Measurements from ENCODE around the gene SIL1.

SIL1 gene

GRCh38 chr5:138901716-138902115 is 296.5 kb downstream of the SIL1 start:
- H3K27me3 ChIP-seq (ENCODE audit: control insufficient read depth, low read length) = no peaks in the 10 kb centered on the region
- no peak overlapping the region for H3K4me2 ChIP-seq (ENCODE audit: low read length)
- H3F3A ChIP-seq (ENCODE audit: control insufficient read depth, insufficient read depth) = no peaks in the 10 kb centered on the region
- H3K36me3 ChIP-seq (ENCODE audit: control insufficient read depth, low read length) = no peaks in the 10 kb centered on the region
- no peak overlapping the region for H3K4me3 ChIP-seq (ENCODE audit: low read length)
- no peaks in the 10 kb centered on the region for H3K9me2 ChIP-seq (replicated peaks; ENCODE audit: control insufficient read depth, low read length)
- no peak for TF ChIP-seq CTCF (IDR thresholded peaks at IDR 0.05; ENCODE audit: low read depth, low read length, poor library complexity, severe bottlenecking)
- TF ChIP-seq EZH2phosphoT487 (IDR thresholded peaks at IDR 0.05; ENCODE audit: borderline replicate concordance, low read length) = no peak
- H3K4me1 ChIP-seq (ENCODE audit: control insufficient read depth, low read length) = no peaks in the 10 kb centered on the region
- H4K20me1 ChIP-seq (ENCODE audit: control insufficient read depth, insufficient read depth, low read depth, low read length) = no peaks in the 10 kb centered on the region
- H3K79me2 ChIP-seq (ENCODE audit: control insufficient read depth, low read length) = no peaks in the 10 kb centered on the region
- no peak overlapping the region for H3K27ac ChIP-seq (ENCODE audit: low read depth, low read length)
- no peaks in the 10 kb centered on the region for H3K9me3 ChIP-seq (ENCODE audit: control insufficient read depth, insufficient read depth, low read length)

GRCh38 chr5:138900281-138900965 is 297.7 kb downstream of the SIL1 start:
- no peak overlapping the region for H3K27ac ChIP-seq (ENCODE audit: low read depth, low read length)
- H3K27me3 ChIP-seq (ENCODE audit: control insufficient read depth, low read length) = no peaks in the 10 kb centered on the region
- TF ChIP-seq CTCF (IDR thresholded peaks at IDR 0.05; ENCODE audit: low read depth, low read length, poor library complexity, severe bottlenecking) (no peak), EZH2phosphoT487 (IDR thresholded peaks at IDR 0.05; ENCODE audit: borderline replicate concordance, low read length) (no peak)
- no peaks in the 10 kb centered on the region for H3K9me3 ChIP-seq (ENCODE audit: control insufficient read depth, insufficient read depth, low read length)
- H3K4me2 ChIP-seq (ENCODE audit: low read length) = no peak overlapping the region
- H4K20me1 ChIP-seq (ENCODE audit: control insufficient read depth, insufficient read depth, low read depth, low read length) = no peaks in the 10 kb centered on the region
- no peaks in the 10 kb centered on the region for H3K4me1 ChIP-seq (ENCODE audit: control insufficient read depth, low read length)
- no peaks in the 10 kb centered on the region for H3F3A ChIP-seq (ENCODE audit: control insufficient read depth, insufficient read depth)
- H3K9me2 ChIP-seq (replicated peaks; ENCODE audit: control insufficient read depth, low read length) = no peaks in the 10 kb centered on the region
- H3K36me3 ChIP-seq (ENCODE audit: control insufficient read depth, low read length) = no peaks in the 10 kb centered on the region
- H3K4me3 ChIP-seq (ENCODE audit: low read length) = no peak overlapping the region
- no peaks in the 10 kb centered on the region for H3K79me2 ChIP-seq (ENCODE audit: control insufficient read depth, low read length)

- H3K4me1 ChIP-seq (ENCODE audit: control insufficient read depth, low read length) = no peaks in the 10 kb centered on the region
- no peaks in the 10 kb centered on the region for H3K27me3 ChIP-seq (ENCODE audit: control insufficient read depth, low read length)
- no peak overlapping the region for H3K4me3 ChIP-seq (ENCODE audit: low read length)
- no peaks in the 10 kb centered on the region for H3K79me2 ChIP-seq (ENCODE audit: control insufficient read depth, low read length)
- no peaks in the 10 kb centered on the region for H3K36me3 ChIP-seq (ENCODE audit: control insufficient read depth, low read length)
- H3K27ac ChIP-seq (ENCODE audit: low read depth, low read length) = no peak overlapping the region
- H3K9me2 ChIP-seq (replicated peaks; ENCODE audit: control insufficient read depth, low read length) = no peaks in the 10 kb centered on the region
- H3F3A ChIP-seq (ENCODE audit: control insufficient read depth, insufficient read depth) = no peaks in the 10 kb centered on the region
- H3K9me3 ChIP-seq (ENCODE audit: control insufficient read depth, insufficient read depth, low read length) = no peaks in the 10 kb centered on the region
- H3K4me2 ChIP-seq (ENCODE audit: low read length) = no peak overlapping the region
- no peaks in the 10 kb centered on the region for H4K20me1 ChIP-seq (ENCODE audit: control insufficient read depth, insufficient read depth, low read depth, low read length)
- no peak for TF ChIP-seq CTCF (IDR thresholded peaks at IDR 0.05; ENCODE audit: low read depth, low read length, poor library complexity, severe bottlenecking)
Measured at GRCh38 chr5:138898742-138899141, 299.4 kb downstream of the SIL1 start.
